M059J (cell line): ENCODE results near the gene BCAM. TPM values are rescaled to one million over a fixed set of nuclear protein-coding genes. Genes with fewer than 3 reads are reported as not detected.
"Not testable (repeated sequence)": the region's sequence is repeated elsewhere in the genome, so short reads cannot be mapped to it uniquely, and the experiment has no call there.

Source experiments
- DNase-seq: peaks from one replicate; pipeline ENCODE4 v3.0.0-alpha.2; 2012; ENCODE audit warnings: low read depth
- total RNA-seq: library from RNA; depleted of rRNA; stranded (reverse); fragments of >200 nt; shearing (Covaris generic); gene quantifications from 2 replicates; pipeline ENCODE4 v1.2.3, GENCODE V29; 2014; rRNA removed

BCAM gene
- total RNA-seq, 1 experiment from 2014 or later, result 49.5 TPM

DNA sequence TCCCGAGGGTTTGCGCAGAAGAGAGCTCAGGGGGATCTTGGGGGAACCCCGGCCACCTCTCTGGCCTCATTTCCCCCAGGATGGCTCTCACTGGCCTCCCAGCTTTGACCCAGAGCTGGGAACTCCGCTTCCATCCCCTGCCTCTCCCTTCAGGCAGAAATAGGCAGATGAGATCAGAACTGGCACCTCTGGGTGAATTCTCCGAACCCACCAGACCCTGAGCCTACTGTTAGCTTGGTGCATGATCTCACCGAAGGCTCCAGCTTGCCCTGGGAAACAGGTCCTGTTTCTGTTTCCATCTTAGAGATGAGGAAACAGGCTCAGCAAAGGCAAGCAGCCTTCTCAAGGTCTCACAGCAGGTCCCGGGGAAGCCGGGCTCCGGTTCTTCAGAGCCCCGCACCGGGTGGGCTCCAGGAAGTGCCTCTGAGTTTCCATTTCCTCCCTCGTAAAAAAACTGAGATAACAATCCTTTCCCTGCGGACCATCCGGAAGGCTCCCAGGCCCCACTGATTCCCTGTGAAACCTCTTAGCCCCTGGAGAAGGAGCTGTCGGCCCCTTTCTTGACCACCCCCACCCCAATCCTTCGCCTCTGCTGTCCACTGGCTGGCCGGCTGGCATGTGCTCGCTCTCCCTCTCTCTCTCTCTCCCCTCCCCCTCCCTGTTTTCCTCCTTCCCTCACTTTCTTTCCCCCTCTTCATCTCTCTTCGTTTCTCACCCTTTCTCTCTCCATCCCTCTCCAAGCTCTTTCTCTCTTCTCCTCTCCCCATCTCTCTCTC lies 39.3 kb downstream of the BCAM start:
- no peak for DNase-seq

DNA sequence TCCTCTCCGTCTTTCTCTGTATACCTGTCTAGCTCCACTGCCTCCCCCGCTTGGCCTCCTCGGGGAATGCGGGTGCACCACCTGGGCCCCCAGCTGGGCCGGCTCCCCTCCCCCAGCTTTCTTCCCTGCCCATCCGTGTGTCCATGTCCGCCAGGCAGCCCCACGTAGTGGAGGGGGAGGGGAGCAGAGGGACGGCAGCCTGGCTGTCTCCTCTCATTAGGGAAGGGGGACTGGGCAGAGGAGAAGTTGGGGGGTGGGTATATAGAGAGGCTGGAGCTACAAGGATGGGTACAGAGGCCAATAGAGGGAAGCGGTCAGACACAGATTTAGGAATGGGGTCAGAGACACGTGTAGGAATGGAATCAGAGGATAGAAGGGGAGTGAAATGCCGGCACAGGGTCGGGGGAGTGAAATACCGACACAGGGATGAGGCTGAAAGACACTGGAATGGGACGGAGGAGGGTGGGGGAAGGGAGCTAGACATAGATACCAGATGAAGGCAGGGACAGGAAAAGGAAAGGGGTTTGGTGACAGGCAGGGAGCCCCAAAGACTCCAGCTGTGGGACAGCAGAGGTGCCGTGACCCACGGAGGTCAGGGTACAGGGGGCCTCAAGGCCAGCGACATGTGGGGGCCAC lies 40.0 kb downstream of the BCAM start:
- DNase-seq, result no peak

DNA sequence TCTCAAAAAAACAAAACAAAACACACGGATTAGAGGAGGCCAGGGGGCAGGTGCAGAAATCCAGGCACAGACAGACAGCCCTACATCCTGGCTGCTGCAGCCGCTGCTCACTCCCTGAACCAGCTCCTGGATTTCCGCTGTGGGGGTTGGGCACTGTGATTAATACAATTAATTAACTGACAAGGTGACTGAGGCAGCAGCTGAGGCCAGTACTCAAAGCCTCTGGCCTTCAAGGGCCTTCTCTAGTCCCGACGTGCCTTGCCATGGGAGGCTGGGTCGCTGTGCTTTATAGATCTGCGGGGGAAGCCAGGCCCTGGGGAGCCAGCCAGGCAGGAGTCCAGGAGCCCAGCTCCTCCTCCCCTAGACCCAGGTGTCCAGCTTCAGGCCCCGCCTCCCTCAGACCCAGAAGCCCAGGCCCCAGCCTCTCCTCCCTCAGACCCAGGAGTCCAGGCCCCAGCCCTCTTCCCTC lies 41.8 kb downstream of the BCAM start:
- DNase-seq, result no peak

DNA sequence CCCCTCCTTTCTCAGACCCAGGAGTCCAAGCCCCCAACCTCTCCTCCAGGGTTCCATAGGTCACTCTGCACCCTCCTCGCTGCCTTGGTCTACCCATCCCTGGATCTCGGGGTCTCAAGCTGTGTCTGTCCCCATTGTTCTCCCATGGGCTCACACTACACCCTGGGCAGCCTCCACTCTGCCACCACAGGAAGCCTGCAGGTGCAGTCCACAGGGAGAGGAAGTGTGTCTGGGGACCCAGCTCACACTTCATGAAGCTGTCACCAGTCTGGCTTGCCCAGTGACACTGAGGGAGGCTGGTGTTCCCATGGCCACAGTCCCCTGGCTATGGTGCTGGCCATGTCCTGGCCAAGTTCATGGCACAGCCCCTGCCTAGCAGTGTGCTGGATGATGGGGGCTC lies 42.5 kb downstream of the BCAM start:
- DNase-seq, result no peak

DNA sequence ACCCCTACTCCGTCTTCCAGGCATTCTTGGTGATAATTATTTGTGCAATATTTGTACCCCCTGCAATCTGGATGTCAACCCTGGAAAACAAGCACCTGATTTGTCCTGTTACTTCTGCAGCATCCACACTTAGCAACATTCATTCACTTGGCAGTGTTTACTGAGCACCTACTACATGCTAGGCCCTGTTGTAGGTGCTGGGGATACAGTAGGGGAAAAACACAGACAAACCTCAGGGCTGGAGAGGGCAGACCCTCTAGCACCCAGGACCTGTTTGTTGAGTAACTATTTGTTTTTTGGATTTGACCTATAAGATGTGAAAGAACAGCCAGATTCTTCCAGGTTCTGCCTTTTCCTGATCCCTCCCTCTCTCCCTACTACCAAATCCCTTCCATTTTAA lies 46.7 kb downstream of the BCAM start:
- no peak for DNase-seq

DNA sequence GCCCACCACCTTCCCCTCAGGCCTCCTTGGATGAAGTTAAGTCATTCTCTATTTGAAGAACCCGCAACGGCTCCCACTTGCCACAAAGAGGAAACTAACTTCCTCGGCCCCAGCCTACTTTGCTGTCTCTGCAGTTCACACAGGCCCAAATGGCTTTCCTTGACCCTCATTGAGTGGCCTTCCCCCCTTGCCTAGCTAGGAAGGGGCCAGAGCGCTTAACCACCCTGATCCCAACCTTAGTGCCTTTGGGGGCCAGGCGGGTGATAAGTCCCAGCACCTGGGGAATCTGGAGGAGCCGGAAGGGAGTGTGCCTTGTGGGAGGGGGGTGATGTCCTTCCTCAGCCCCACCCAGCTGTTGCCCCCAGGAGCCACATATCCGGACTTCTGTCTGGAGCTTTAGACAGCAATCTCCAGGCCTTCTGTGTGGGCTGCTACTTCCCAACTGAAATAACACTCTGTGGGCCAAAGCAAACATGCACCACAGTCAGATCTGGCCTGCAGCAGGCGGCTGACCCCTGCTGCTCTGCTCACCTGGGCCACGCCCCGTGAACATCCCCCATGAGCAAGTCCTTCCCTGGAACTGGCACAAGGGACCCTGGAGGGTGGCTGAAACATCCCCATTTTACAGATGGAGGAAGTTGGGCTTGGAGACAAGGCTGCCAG lies 47.6 kb downstream of the BCAM start:
- DNase-seq, result no peak

DNA sequence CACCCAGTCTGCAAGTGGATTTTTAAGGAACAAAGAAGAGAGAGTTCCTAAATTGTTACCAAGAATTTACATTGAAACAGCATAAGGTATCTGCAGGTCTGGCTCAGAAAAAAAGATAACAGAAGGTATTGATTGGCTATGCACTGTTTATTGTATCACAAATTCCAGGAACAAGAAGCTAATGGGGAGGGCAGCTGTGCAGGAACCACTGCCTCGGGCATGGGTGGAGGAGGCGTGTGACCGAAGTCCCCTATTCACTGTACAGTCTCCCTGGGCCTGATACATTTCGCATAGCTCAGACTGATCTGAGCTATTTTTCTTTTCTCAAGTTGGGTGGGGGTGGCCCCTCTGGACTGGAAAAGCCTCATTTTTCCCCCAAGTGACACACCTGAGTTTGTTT lies 48.9 kb downstream of the BCAM start:
- no peak for DNase-seq

DNA sequence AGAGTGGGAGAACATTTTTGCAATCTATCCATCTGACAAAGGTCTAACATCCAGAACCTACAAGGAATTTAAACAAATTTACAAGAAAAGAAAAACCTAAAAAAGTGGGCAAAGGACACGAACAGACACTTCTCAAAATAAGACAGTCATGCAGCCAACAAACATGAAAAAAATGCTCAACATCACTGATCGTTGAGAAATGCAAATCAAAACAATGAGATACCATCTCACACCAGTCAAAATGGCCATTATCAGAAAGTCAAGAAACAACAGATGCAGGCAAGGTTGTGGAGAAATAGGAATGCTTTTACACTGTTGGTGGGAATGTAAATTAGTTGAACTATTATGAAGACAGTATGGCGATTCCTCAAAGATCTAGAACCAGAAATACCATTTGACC lies 52.7 kb downstream of the BCAM start:
- not testable (repeated sequence) for DNase-seq

DNA sequence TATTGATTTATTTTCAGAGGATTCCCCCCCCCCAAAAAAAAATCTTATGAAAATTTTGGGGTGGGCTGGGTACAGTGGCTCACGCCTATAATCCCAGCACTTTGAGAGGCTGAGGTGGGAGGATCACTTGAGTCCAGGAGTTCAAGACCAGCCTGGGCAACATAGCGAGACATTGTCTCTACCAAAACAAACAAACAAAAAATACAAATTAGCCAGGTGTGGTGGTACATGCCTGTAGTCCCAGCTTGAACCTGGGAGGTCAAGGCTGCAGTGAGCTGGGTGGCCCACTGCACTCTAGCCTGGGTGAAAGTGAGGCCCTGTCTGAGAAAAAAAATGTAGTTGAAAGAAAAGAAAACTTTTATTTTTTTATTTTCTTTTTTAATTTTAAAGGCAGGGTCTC lies 55.1 kb downstream of the BCAM start:
- no peak for DNase-seq

DNA sequence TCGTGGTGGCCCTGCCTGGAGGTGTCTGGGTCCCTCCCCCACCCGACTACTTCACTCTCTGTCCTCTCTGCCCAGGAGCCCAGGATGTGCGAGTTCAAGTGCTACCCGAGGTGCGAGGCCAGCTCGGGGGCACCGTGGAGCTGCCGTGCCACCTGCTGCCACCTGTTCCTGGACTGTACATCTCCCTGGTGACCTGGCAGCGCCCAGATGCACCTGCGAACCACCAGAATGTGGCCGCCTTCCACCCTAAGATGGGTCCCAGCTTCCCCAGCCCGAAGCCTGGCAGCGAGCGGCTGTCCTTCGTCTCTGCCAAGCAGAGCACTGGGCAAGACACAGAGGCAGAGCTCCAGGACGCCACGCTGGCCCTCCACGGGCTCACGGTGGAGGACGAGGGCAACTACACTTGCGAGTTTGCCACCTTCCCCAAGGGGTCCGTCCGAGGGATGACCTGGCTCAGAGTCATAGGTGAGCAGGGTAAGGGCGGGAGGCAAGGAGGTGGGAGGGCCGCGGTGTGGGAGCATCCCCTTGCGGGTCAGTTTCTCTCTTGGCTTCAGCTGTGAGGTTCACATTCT lies 56.4 kb downstream of the BCAM start:
- DNase-seq, result no peak

DNA sequence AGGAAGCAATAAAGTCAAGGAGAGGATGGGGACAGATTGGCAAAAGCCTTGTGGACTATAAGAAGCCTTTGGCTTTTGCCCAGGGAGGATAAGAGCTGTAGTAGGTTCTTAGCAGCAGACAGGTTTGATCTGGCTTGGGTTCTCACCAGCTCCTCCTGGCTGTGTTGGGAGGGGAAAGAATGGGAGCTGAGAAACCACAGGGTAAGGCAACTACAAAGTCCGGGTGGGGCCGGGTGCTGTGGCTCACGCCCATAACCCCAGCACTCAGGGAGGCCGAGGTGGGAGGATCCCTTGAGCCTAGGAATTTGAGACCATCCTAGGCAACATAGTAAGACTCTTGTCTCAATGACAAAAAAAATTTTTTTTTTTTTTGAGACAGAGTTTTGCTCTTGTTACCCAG lies 57.8 kb downstream of the BCAM start:
- DNase-seq, result no peak

DNA sequence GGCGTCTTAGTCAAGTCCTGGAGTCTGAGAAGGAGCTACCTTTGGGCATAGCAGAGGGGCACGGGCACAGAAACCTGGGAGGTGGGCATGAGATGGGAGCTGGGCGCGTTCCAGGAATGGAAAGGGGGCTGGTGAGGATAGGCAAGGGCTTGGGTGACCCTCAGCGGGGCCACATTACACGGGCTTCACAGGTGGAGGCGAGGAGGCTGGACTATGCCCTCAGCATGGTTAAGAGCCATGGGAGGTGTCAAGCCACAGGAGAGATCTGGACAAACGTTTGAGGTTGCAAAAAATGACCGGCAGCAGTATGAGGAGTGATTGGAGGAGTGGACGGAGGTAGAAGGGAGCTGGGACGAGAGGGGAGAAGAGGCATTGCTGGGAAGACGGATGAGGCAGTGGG lies 58.7 kb downstream of the BCAM start:
- no peak for DNase-seq

DNA sequence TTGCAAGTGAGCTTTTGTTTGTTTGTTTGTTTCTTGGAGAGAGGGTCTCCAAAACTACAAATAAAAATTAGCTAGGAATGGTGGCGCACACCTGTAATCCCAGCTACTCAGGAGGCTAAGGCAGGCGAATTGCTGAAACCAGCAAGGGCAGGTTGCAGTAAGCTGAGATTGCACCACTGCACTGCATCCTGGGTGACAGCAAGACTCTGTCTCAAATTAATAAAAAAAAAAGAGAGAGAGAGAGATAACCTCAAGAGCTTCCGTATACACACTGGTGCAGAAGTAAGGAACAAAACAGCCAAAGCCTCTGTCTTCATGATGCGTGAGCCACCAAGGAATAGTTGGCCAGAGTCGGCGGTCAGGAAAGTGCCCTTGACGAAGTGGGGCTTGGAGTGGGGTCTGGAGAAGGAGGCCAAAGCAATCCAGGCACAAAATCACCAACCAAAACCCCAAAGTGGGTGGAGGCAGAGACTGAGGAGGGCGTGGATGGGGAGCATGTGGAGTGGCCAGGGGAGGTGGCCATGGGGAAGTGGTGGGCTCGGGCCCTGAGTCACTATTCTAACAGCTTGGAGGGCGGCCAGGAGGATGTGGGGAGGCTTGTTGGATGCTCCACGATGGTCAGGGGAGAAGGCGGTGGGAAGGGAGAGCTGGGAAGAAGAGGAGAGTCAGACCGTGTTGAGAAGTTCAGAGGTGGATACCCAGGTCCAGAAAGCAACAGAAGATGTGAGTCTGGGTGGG lies 61.0 kb downstream of the BCAM start:
- DNase-seq, result peak; percentile 87

Other genes starting within 250 kb of the BCAM start
- gene IGSF23, start 195.5 kb upstream of the BCAM start, total RNA-seq, result 0.22 and 0.81 TPM in 2 replicates
- 95.2 and 146 TPM in 2 replicates for gene PVR, start 165.2 kb upstream of the BCAM start, total RNA-seq
- gene CEACAM19, start 137.6 kb upstream of the BCAM start, total RNA-seq, result 1.2 and 1.8 TPM in 2 replicates
- not detected in 2 replicates for gene CEACAM16, start 110.0 kb upstream of the BCAM start, total RNA-seq
- gene BCL3, start 60.4 kb upstream of the BCAM start, total RNA-seq, result 6.8 and 21.6 TPM in 2 replicates
- gene CBLC, start 31.2 kb upstream of the BCAM start, total RNA-seq, result not detected in 2 replicates
- gene NECTIN2, start 37.2 kb downstream of the BCAM start, total RNA-seq, result 136 and 161 TPM in 2 replicates
- 100 and 113 TPM in 2 replicates for gene TOMM40, start 82.2 kb downstream of the BCAM start, total RNA-seq
- gene APOE, start 96.7 kb downstream of the BCAM start, total RNA-seq, result 1.6 and 3.5 TPM in 2 replicates
- 1.4 and 5.4 TPM in 2 replicates for gene APOC1, start 105.5 kb downstream of the BCAM start, total RNA-seq
- gene APOC4, start 133.1 kb downstream of the BCAM start, total RNA-seq, result not detected in 2 replicates
- not detected in 2 replicates for gene APOC2, start 136.9 kb downstream of the BCAM start, total RNA-seq
- 47.6 and 70.6 TPM in 2 replicates for gene CLPTM1, start 146.3 kb downstream of the BCAM start, total RNA-seq
- gene RELB, start 192.4 kb downstream of the BCAM start, total RNA-seq, result 3.3 and 4.9 TPM in 2 replicates
- gene CLASRP, start 229.9 kb downstream of the BCAM start, total RNA-seq, result 18.6 and 64.6 TPM in 2 replicates